Measurements from ENCODE around the gene IER5L.
A peak's percentile ranks its signal among the peaks of the same experiment; 100 is the strongest.

Gene IER5L

GRCh38 chr9:129178568-129179382 is 714 bp upstream of the IER5L start:
- no peak for DNase-seq (ENCODE audit: low read depth)

DNA sequence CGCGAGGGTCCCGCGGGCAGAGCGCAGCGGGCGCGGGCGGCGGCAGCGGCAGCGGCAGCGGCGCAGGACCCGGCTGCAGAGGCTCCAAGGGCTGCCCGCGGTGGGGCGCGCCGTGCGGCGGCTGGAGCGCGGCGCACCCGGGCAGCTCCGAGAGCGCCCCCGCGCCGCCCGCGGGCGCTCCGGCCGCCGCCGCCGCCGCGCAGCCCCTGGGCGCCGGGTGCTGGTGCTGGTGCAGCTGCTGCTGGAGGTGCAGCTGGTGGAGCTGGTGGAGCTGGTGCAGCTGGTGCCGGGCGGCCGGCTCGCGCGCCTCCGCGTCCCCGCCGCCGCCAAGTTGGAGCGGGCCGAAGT is 644 bp downstream of the IER5L start:
- no peak for DNase-seq (ENCODE audit: low read depth)

DNA sequence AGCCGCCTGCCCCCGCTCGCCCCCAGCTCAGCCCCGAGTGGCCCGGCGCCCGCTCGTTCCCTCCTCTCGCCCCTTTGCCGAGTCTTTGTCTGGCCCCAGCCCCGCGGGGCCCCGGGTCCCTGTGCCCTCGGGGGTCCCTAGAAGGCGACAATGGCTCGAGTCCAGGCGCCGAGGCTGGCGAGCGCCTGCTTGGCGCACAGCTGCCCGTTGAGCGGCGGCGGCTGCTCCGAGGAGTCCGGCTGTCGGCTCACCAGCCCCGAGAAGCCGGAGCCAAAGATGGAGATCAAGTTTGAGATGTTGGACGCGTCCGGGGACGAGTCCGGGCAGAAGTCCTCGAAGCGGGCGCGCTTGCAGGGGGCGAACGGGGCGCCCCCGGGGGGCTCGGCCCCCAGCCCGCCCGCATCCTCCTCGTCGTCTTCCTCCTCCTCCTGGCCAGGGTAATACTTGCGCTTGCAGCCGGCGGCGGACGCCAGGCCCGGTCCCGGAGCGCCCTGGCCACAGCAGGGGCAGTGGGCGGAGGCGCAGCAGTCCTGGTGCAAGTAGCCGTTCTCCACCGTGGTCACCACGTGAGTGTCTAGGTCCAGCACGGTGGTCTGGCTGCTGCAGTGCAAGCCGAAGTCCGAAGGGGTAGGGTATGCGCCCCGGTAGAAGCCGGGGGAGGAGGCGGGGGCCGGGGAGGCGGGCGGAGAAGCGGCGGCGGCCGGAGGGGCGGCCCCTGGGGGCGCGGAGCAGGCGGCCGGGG is 1.2 kb downstream of the IER5L start:
- peak; percentile 62 for DNase-seq (ENCODE audit: low read depth)

DNA sequence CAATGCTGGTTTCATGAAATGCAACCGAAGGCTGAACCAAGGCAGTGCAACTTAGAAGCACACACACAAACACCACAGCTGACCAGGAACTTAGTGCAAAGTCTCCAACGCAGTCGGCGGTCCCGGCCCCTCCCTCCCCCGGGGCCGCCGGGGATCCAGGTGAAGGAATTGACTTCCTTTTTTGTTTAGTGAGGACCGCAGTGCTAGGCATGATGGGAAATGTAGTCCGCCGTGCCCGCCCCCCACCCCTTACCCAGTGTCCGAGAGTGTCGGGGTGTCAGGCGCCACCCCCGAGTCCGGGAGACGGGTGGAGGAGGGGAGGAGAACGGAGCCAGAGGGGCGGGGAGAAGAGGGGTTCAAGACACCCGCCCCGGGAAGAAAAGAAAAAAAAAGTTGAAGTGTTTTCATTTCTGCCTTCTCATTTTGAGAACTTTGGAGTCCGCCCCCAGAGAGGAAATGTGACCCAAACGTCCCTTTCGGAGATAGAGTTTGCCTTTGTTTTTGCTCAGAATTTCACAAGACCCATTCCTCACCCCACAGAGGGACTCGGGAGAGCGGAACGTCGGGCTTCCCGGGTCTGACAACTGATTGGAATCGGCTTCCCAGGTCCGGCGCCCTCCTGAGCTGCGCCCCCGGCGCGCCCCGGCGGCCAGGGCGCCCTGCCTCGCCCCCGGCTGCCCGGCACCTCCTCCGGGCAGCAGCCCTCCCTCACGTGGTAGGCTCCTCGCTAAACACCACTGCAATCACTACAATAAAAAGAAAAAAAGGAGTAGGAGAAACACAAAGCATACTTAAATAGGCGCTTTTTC is 2.0 kb downstream of the IER5L start:
- DNase-seq (ENCODE audit: low read depth), result peak; percentile 90

- no peak for DNase-seq (ENCODE audit: low read depth)
Observed at GRCh38 chr9:129175515-129175824, 2.6 kb downstream of the IER5L start.

- peak; percentile 92 for DNase-seq (ENCODE audit: low read depth)
Observed at GRCh38 chr9:129174724-129175514, 3.1 kb downstream of the IER5L start.

DNA sequence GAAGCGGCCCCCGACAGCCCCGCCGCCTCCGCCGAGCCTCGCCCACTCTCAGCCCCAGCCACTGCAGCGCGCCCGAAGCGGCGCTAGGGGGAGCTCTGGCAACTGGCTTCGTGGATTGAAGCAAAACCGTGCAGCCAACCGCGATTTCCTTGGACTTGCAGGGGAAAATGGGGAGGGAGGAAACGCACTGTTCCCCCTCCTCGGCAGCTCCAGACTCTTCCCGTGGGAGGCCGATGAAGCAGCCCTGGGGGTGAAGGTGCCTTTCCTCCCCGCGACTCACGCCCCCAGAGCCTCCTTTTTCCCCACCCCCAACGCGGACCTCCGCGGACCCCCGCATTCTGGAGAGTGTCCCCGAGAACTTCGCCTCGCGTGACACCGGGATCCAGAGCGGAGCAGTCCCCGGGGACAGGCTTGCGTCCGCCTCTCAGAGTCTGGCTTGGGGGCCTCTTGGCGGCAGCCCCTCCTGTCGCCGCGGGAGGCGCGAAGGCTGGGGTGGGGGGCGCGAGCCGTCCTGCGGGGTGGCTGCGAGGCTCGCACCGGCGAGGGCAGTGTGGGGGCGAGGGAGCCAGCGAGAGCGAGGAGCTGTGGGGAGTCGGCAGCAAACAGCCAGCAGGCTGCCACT is 3.8 kb downstream of the IER5L start:
- DNase-seq (ENCODE audit: low read depth), result peak; percentile 93

DNA sequence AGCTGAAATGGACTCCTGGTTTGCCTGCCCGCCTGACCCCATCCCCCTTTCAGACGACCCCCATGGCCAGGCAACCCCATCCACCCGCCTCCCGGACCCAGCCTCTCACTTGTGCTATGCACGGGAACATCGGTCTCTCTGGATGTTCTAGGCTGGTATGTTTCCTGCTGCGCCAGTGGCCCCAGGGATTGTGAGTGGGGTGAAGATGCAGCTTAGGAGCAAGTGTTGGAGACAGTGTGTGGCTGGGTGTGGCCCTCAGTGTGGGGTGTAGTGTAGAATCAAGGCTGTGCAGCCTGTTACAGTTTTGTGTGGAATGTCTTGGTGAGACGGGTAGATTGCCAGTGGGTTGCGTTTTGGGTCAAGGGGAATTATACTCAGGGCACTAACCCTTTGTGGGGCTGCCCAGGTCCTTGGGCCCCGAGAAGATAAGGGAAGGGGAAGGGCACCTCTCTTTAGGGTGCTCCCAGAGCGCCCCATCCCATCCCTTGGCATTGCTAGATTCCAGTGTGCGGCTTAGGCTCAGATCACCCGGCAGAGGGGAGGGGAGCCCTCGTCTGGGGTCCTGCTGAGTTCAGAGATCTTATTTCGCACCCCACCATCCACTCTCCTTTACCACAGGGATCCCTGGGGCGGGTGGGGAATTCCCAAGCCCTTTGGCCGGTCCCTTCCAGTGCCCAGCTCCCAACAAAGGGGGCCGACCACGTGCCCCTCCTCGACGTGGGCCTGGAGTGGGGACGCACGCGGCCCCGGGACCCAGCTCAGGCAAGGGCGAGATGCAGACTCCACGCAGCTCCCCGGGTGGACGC is 4.6 kb downstream of the IER5L start:
- DNase-seq (ENCODE audit: low read depth), result peak; percentile 40

DNA sequence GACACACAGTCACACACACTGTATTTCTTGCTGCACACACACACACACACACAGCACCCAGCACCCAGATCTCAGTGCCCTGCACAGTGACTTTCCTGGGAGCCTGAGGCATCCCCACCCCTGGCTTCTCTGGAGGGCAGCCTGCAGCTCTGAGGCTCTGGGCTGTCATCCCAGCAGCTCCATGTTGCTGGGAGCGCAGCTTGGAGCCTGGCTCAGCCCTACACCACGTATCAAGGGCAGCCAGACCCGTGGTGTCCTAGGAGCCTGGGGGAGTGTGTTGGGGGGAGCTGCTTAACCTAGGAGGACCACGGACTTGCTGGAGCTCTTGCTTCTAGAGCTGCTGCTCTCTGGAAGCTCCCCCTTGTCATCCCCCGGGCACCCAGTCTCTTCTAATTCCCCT is 5.2 kb downstream of the IER5L start:
- DNase-seq (ENCODE audit: low read depth), result peak; percentile 23

- no peak for DNase-seq (ENCODE audit: low read depth)
Observed at GRCh38 chr9:129171993-129172751, 5.9 kb downstream of the IER5L start.

DNA sequence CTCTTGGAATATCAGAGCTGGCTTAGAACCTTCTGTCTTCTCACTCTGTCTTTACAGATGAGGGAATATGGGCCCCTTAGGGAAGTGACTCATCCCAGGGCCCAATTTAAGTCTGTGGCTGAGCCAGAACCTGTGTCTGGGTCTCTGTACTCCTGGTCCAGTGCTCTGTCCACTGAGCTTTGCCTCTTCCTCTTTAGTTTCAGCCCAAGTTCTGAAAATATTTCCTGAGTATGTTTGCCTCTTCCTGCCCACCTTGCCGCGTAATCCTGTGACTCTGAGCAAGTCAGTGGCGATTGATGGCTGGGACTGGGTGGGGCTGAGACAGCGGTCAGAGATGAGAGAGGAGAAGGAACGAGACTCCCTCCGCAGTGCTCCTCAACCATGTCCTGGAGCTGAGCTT is 7.8 kb downstream of the IER5L start:
- DNase-seq (ENCODE audit: low read depth), result peak; percentile 48

DNA sequence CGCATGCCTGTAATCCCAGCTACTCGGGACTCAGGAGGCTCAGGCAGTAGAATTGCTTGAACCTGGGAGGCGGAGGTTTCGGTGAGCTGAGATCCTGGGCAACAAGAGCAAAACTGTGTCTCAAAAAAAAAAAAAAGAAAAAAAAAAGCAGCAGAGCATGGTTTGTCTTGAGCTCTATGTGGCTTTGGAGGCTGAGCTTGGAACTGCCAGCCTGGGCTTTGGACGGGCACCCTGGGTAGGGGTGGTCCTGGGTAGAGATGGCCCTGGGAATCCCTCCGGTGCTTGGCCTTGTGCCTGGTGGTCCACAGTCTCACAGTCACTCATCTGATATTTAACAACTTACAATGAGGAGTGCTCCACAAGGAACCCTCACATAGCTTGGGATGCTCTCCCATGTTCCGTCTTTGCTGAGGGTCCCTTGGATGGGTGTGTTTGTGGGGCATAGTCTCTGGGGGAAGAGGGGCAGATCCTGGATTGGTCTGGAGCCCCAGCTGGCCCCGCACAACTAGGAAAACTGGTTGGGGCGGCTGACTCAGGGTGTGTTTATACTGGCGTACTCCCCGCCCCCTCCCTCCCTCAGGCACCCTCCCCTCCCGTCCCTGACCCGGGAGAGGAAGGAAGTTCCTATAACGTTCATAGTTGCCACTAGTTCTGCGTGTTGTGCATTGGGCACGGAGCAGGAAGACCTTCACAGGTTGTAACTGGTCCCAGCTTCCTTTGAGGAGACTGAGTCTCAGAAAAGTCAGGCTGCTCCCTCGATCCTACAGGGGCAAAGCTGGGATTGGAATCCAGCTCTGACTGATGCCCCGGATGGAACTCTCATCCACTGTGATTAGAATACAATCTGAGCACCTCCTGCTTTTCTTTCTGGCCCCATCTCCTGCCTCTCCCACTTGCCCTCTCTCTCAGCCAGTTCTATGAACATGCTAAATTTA is 11.2 kb downstream of the IER5L start:
- DNase-seq (ENCODE audit: low read depth), result peak; percentile 82

GRCh38 chr9:129165198-129165597 is 12.9 kb downstream of the IER5L start:
- DNase-seq (ENCODE audit: low read depth), result no peak

DNA sequence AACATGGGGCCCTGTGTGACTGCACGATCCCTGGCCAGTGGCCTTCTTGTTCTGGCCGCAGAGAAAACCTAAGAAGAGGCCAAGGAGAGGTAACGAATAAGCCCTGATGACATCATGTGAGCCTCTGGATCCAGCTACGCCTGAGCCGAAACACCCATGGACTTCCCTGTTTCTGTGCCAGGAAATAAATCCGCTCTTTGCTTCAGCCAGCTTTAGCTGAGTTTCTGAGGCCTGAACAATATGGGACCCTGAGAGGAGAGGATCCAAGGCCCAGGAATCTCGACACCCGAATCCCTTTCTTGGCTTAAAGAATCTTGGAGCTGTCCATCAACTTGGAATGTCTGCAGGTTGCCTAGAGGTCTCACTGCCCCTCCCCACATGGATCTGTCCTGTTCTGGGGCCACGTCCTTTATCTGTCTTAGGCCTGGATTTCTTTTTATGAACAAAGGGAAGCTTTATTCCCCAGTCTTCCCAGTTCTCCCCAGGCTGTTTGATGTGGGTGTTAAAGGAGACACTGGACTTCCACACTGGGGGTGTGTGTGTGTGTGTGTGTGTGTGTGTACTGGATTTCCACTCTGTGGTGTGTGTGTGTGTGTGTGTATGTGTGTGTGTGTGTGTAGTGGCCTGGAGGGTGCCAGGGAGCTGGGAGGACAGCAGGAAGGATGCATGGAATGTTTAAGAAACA is 13.7 kb downstream of the IER5L start:
- DNase-seq (ENCODE audit: low read depth), result peak; percentile 92

DNA sequence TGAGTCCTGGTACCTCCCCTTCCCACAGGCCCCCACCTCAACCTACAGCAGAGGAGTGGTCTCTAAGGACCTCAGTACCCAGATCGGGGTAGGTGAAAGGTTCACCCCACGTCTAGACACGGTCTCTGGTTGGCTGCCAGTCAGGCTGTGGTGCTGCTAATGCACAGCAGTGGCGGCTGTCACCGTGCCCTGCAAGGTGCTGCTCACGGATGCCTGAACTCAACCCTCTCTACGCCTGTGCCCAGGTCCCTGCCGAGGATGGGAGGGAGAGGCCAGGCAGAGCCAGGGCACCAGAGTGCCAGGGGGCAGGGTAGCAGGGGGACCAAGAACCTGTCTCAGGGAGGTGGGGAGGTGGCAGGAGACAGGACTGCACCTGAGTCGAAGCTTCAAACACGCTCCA is 14.3 kb downstream of the IER5L start:
- no peak for DNase-seq (ENCODE audit: low read depth)

DNA sequence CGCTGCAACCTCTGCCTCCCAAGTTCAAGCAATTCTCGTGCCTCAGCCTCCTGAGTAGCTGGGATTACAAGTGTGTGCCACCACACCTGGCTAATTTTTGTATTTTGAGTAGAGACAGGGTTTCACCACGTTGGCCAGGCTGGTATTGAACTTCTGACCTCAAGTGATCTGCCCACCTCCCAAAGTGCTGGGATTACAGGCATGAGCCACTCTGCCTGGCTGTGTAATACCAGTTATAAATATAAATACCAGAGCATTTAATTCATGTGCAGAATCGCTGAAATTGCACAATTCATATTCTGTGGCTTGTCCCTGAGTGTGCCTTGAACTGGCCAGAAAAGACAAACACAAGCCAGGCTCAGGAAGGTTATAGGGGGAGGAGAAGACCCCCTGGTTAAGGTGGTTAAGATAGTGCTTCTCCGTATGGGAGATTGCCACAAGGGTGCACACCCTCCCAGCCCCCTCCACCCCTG is 14.8 kb downstream of the IER5L start:
- peak; percentile 62 for DNase-seq (ENCODE audit: low read depth)

DNA sequence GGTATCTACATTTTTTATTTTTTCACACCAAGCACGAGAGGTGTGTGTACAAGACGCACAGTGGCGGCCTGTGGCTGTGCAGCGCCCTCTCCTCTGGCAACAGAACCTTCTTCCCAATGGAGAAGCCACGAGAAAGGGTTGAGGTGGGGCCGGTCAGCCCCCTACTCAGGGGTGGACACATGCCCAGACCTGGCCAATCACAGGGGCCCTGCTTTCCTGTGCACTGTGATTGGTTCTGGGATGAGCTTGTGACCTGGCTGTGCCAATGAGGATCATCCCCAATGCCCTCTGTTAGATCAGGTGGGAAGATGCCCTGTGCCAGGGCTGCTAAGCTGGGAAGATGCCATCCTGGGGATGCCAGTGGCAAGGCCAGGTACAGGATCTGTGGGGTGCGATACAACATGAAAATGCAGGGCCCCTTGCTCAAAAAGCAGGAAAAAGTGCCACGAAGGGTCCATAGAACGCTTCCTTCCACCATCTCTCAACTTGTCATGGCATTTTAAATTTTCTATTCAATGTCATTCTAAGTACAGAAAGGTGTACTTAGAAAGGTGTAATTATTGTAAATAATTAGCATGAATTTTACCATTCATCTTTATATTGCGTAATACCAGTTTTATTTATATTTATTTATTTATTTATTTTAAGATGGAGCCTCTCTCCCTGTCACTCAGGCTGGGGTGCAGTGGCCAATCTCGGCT is 15.4 kb downstream of the IER5L start:
- no peak for DNase-seq (ENCODE audit: low read depth)

DNA sequence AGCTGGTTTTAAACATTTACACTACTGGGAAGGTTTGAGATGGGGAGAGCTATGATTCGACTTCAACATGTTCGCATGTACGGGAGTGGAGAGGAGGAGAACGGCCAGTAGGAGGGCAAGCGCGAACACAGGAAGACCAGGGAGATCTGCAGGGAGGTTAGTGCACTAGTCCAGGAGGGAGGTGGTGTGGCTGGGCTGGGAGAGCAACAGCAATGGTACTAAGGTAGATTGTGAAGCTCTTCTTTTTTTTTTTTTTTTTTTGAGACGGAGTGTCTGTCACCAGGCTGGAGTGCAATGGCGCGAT is 16.6 kb downstream of the IER5L start:
- no peak for DNase-seq (ENCODE audit: low read depth)

Measured in iris pigment epithelial cell (primary cell).